ENCODE results near the gene MYO15B. TPM values are rescaled to one million over a fixed set of nuclear protein-coding genes. Genes with fewer than 3 reads are reported as not detected.

Gene MYO15B
- polyA plus RNA-seq, 6 donors from 2014 or later = 2.9 to 5.9 (median 3.5) TPM

GRCh38 chr17:75565618-75566017 lies 22.0 kb upstream of the MYO15B start:
- DNase-seq = no peak
- H3K4me1 Mint-ChIP-seq = peaks cover 17 to 22% (median 19%) of the 10 kb centered on the region in 3 donors
- ATAC-seq (ENCODE audit: low read depth in 2 of 2) = no peak
- no peaks in the 10 kb centered on the region for H3K27me3 Mint-ChIP-seq
- H3K27ac Mint-ChIP-seq = peak overlapping the region in 3 of 6 donors; percentile 5 to 93 (median 71)
- no peaks in the 10 kb centered on the region for H3K9me3 Mint-ChIP-seq
- peak overlapping the region in 3 of 8 donors; percentile 15 to 51 (median 43) for H3K4me3 Mint-ChIP-seq
- H3K36me3 Mint-ChIP-seq = no peaks in the 10 kb centered on the region

- H3K27me3 Mint-ChIP-seq = no peaks in the 10 kb centered on the region
- no peaks in the 10 kb centered on the region for H3K36me3 Mint-ChIP-seq
- peaks cover 23 to 30% (median 25%) of the 10 kb centered on the region in 3 donors for H3K4me1 Mint-ChIP-seq
- H3K4me3 Mint-ChIP-seq = peak overlapping the region in 4 of 8 donors; percentile 15 to 87 (median 41)
- no peak for ATAC-seq (ENCODE audit: low read depth in 2 of 2)
- no peak for DNase-seq
- peak overlapping the region in 5 of 6 donors; percentile 4 to 64 (median 50) for H3K27ac Mint-ChIP-seq
- no peaks in the 10 kb centered on the region for H3K9me3 Mint-ChIP-seq
Measured at GRCh38 chr17:75566416-75566815, 21.2 kb upstream of the MYO15B start.

- H3K4me1 Mint-ChIP-seq = peaks cover 26 to 32% (median 27%) of the 10 kb centered on the region in 3 donors
- peak overlapping the region; percentile 4 to 64 (median 38) for H3K27ac Mint-ChIP-seq
- no peaks in the 10 kb centered on the region for H3K9me3 Mint-ChIP-seq
- DNase-seq (peak; percentile 61), ATAC-seq (ENCODE audit: low read depth in 2 of 2) (peak; percentile 66 to 68)
- H3K4me3 Mint-ChIP-seq = peak overlapping the region in 5 of 8 donors; percentile 15 to 78 (median 66)
- H3K36me3 Mint-ChIP-seq = no peaks in the 10 kb centered on the region
- no peaks in the 10 kb centered on the region for H3K27me3 Mint-ChIP-seq
Measured at GRCh38 chr17:75566834-75567233, 20.8 kb upstream of the MYO15B start.

- Mint-ChIP-seq H3K27me3 (no peaks in the 10 kb centered on the region), H3K36me3 (no peaks in the 10 kb centered on the region), H3K4me1 (peaks cover 26 to 34% (median 27%) of the 10 kb centered on the region in 3 donors), H3K4me3 (peak overlapping the region in 1 of 8 donors; percentile 32), H3K27ac (no peak overlapping the region), H3K9me3 (no peaks in the 10 kb centered on the region)
- no peak for ATAC-seq (ENCODE audit: low read depth in 2 of 2)
- DNase-seq = no peak
Measured at GRCh38 chr17:75568412-75569255, 19.0 kb upstream of the MYO15B start.

GRCh38 chr17:75570034-75570676 lies 17.4 kb upstream of the MYO15B start:
- no peaks in the 10 kb centered on the region for H3K9me3 Mint-ChIP-seq
- H3K36me3 Mint-ChIP-seq = no peaks in the 10 kb centered on the region
- H3K27ac Mint-ChIP-seq = peak overlapping the region in 3 of 6 donors; percentile 51 to 97 (median 96)
- DNase-seq (no peak), ATAC-seq (ENCODE audit: low read depth in 2 of 2) (no peak)
- H3K4me1 Mint-ChIP-seq = peaks cover 26 to 37% (median 27%) of the 10 kb centered on the region in 3 donors
- no peaks in the 10 kb centered on the region for H3K27me3 Mint-ChIP-seq
- peak overlapping the region in 1 of 8 donors; percentile 68 for H3K4me3 Mint-ChIP-seq

GRCh38 chr17:75570772-75571171 lies 16.8 kb upstream of the MYO15B start:
- Mint-ChIP-seq H3K36me3 (no peaks in the 10 kb centered on the region), H3K27ac (peak overlapping the region; percentile 85 to 99 (median 97)), H3K4me3 (peak overlapping the region in 4 of 8 donors; percentile 12 to 80 (median 67)), H3K27me3 (no peaks in the 10 kb centered on the region), H3K4me1 (peaks cover 25 to 34% (median 28%) of the 10 kb centered on the region in 3 donors), H3K9me3 (no peaks in the 10 kb centered on the region)
- DNase-seq = no peak
- ATAC-seq (ENCODE audit: low read depth in 2 of 2) = no peak

- H3K27ac Mint-ChIP-seq = peak overlapping the region; percentile 85 to 99 (median 97)
- ATAC-seq (ENCODE audit: low read depth in 2 of 2) (peak; percentile 96 to 98), DNase-seq (peak; percentile 80)
- H3K36me3 Mint-ChIP-seq = no peaks in the 10 kb centered on the region
- H3K4me1 Mint-ChIP-seq = peaks cover 19 to 28% (median 22%) of the 10 kb centered on the region in 3 donors
- no peaks in the 10 kb centered on the region for H3K27me3 Mint-ChIP-seq
- H3K9me3 Mint-ChIP-seq = no peaks in the 10 kb centered on the region
- peak overlapping the region; percentile 12 to 85 (median 72) for H3K4me3 Mint-ChIP-seq
Measured at GRCh38 chr17:75571197-75571884, 16.3 kb upstream of the MYO15B start.

- H3K4me3 Mint-ChIP-seq = no peak overlapping the region
- H3K36me3 Mint-ChIP-seq = no peaks in the 10 kb centered on the region
Measured at GRCh38 chr17:75571885-75572215, 15.8 kb upstream of the MYO15B start.

GRCh38 chr17:75572713-75573539 lies 14.7 kb upstream of the MYO15B start:
- no peak for ATAC-seq (ENCODE audit: low read depth in 2 of 2)
- H3K27me3 Mint-ChIP-seq = no peaks in the 10 kb centered on the region

More at GRCh38 chr17:75571885-75572215, 15.8 kb upstream of the MYO15B start:
- Mint-ChIP-seq H3K4me1 (peaks cover 14 to 23% (median 17%) of the 10 kb centered on the region in 3 donors), H3K9me3 (no peaks in the 10 kb centered on the region), H3K27ac (peak overlapping the region in 3 of 6 donors; percentile 82 to 97 (median 96)), H3K27me3 (no peaks in the 10 kb centered on the region)
- ATAC-seq (ENCODE audit: low read depth in 2 of 2) = no peak
- no peak for DNase-seq

GRCh38 chr17:75573540-75573957 lies 14.1 kb upstream of the MYO15B start:
- H3K4me1 Mint-ChIP-seq = peaks cover 11 to 20% (median 11%) of the 10 kb centered on the region in 3 donors
- no peaks in the 10 kb centered on the region for H3K36me3 Mint-ChIP-seq
- DNase-seq = no peak
- H3K9me3 Mint-ChIP-seq = no peaks in the 10 kb centered on the region
- H3K27me3 Mint-ChIP-seq = no peaks in the 10 kb centered on the region
- no peak for ATAC-seq (ENCODE audit: low read depth in 2 of 2)
- H3K4me3 Mint-ChIP-seq = no peak overlapping the region
- H3K27ac Mint-ChIP-seq = no peak overlapping the region

More at GRCh38 chr17:75572713-75573539, 14.7 kb upstream of the MYO15B start:
- H3K4me3 Mint-ChIP-seq = no peak overlapping the region
- no peaks in the 10 kb centered on the region for H3K9me3 Mint-ChIP-seq
- DNase-seq = no peak
- H3K27ac Mint-ChIP-seq = peak overlapping the region in 1 of 6 donors; percentile 78
- H3K36me3 Mint-ChIP-seq = no peaks in the 10 kb centered on the region
- H3K4me1 Mint-ChIP-seq = peaks cover 11 to 20% (median 11%) of the 10 kb centered on the region in 3 donors

GRCh38 chr17:75573994-75574393 lies 13.6 kb upstream of the MYO15B start:
- peaks cover 0 to 2% (median 0%) of the 10 kb centered on the region in 7 donors for H3K9me3 Mint-ChIP-seq
- H3K4me1 Mint-ChIP-seq = peaks cover 11 to 20% (median 11%) of the 10 kb centered on the region in 3 donors
- DNase-seq = no peak
- H3K36me3 Mint-ChIP-seq = no peaks in the 10 kb centered on the region
- no peak for ATAC-seq (ENCODE audit: low read depth in 2 of 2)
- H3K27ac Mint-ChIP-seq = no peak overlapping the region
- no peaks in the 10 kb centered on the region for H3K27me3 Mint-ChIP-seq
- H3K4me3 Mint-ChIP-seq = no peak overlapping the region

GRCh38 chr17:75574404-75575036 lies 13.1 kb upstream of the MYO15B start:
- H3K27me3 Mint-ChIP-seq = no peaks in the 10 kb centered on the region
- H3K4me1 Mint-ChIP-seq = peaks cover 11 to 20% (median 11%) of the 10 kb centered on the region in 3 donors
- no peak for ATAC-seq (ENCODE audit: low read depth in 2 of 2)
- no peak overlapping the region for H3K4me3 Mint-ChIP-seq
- peaks cover 0 to 2% (median 0%) of the 10 kb centered on the region in 7 donors for H3K9me3 Mint-ChIP-seq
- no peak overlapping the region for H3K27ac Mint-ChIP-seq
- H3K36me3 Mint-ChIP-seq = no peaks in the 10 kb centered on the region
- DNase-seq = no peak

Measured in naive B cell (primary cell).